ENCODE measurements around the gene GALNT16.

DNA sequence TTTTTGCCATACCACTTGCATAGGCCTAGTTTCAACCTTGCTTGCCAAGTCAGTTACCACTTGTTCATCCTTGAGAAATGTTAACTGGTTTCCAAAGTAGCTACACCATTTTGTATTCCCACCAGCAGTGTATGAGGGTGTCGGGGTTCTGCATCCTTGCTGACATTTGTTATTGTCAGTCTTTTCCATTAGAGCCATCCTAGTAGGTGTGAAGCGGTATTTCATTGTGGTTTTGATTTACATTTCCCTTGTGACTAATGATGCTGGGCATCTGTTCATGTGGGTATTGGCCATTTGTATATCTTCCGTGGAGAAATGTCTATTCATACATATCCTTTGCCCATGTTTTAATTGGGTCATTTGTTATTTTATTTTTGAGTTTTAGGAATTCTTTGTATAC, 27.6 kb upstream of the GALNT16 start:
- TF ChIP-seq POLR2AphosphoS5 (IDR thresholded peaks at IDR 0.05) (no peak), POLR2A (IDR thresholded peaks at IDR 0.05) (no peak)
- TF ChIP-seq, protein P1, sequence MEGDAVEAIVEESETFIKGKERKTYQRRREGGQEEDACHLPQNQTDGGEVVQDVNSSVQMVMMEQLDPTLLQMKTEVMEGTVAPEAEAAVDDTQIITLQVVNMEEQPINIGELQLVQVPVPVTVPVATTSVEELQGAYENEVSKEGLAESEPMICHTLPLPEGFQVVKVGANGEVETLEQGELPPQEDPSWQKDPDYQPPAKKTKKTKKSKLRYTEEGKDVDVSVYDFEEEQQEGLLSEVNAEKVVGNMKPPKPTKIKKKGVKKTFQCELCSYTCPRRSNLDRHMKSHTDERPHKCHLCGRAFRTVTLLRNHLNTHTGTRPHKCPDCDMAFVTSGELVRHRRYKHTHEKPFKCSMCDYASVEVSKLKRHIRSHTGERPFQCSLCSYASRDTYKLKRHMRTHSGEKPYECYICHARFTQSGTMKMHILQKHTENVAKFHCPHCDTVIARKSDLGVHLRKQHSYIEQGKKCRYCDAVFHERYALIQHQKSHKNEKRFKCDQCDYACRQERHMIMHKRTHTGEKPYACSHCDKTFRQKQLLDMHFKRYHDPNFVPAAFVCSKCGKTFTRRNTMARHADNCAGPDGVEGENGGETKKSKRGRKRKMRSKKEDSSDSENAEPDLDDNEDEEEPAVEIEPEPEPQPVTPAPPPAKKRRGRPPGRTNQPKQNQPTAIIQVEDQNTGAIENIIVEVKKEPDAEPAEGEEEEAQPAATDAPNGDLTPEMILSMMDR (IDR thresholded peaks at IDR 0.05) = no peak

All from transverse colon (tissue), 4 donors.